Measurements from ENCODE around the gene SLC25A43.

Gene SLC25A43

GRCh38 chrX:119501511-119502148 is 102.5 kb downstream of the SLC25A43 start:
- TF ChIP-seq SPI1 (IDR thresholded peaks at IDR 0.05; ENCODE audit: borderline replicate concordance, low read depth) (no peak), REST (IDR thresholded peaks at IDR 0.05; ENCODE audit: insufficient replicate concordance, low read depth) (no peak), POLR2AphosphoS5 (IDR thresholded peaks at IDR 0.05; ENCODE audit: low read depth) (no peak), GABPA (IDR thresholded peaks at IDR 0.05; ENCODE audit: low read depth) (no peak)
- TF ChIP-seq, protein P1, sequence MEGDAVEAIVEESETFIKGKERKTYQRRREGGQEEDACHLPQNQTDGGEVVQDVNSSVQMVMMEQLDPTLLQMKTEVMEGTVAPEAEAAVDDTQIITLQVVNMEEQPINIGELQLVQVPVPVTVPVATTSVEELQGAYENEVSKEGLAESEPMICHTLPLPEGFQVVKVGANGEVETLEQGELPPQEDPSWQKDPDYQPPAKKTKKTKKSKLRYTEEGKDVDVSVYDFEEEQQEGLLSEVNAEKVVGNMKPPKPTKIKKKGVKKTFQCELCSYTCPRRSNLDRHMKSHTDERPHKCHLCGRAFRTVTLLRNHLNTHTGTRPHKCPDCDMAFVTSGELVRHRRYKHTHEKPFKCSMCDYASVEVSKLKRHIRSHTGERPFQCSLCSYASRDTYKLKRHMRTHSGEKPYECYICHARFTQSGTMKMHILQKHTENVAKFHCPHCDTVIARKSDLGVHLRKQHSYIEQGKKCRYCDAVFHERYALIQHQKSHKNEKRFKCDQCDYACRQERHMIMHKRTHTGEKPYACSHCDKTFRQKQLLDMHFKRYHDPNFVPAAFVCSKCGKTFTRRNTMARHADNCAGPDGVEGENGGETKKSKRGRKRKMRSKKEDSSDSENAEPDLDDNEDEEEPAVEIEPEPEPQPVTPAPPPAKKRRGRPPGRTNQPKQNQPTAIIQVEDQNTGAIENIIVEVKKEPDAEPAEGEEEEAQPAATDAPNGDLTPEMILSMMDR (IDR thresholded peaks at IDR 0.05; ENCODE audit: insufficient read depth, low read length) = no peak
- Histone ChIP-seq H3K4me3 (replicated peaks; ENCODE audit: insufficient read depth, low read length) (no peak overlapping the region), H3K27ac (replicated peaks) (no peak overlapping the region; the same call in 1 of the 2 replicates), H3K27me3 (ENCODE audit: insufficient read depth, poor library complexity, severe bottlenecking) (no peaks in the 10 kb centered on the region)
- no peak for DNase-seq (ENCODE audit: low read depth in 1 of 2, low spot score in 1 of 2)

GRCh38 chrX:119502727-119503483 is 103.8 kb downstream of the SLC25A43 start:
- TF ChIP-seq SPI1 (IDR thresholded peaks at IDR 0.05; ENCODE audit: borderline replicate concordance, low read depth) = no peak
- TF ChIP-seq, protein P1 (IDR thresholded peaks at IDR 0.05; ENCODE audit: insufficient read depth, low read length) = no peak
- TF ChIP-seq GABPA (IDR thresholded peaks at IDR 0.05; ENCODE audit: low read depth) = no peak
- no peak for TF ChIP-seq POLR2AphosphoS5 (IDR thresholded peaks at IDR 0.05; ENCODE audit: low read depth)
- TF ChIP-seq REST (IDR thresholded peaks at IDR 0.05; ENCODE audit: insufficient replicate concordance, low read depth) = no peak
- Histone ChIP-seq H3K27me3 (ENCODE audit: insufficient read depth, poor library complexity, severe bottlenecking) (no peaks in the 10 kb centered on the region), H3K27ac (replicated peaks) (no peak overlapping the region), H3K4me3 (replicated peaks; ENCODE audit: insufficient read depth, low read length) (no peak overlapping the region)
- no peak for DNase-seq (ENCODE audit: low read depth in 1 of 2, low spot score in 1 of 2)

GRCh38 chrX:119503484-119503861 is 104.3 kb downstream of the SLC25A43 start:
- no peak for TF ChIP-seq REST (IDR thresholded peaks at IDR 0.05; ENCODE audit: insufficient replicate concordance, low read depth)
- TF ChIP-seq SPI1 (IDR thresholded peaks at IDR 0.05; ENCODE audit: borderline replicate concordance, low read depth) = no peak
- TF ChIP-seq, protein P1 (IDR thresholded peaks at IDR 0.05; ENCODE audit: insufficient read depth, low read length) = no peak
- no peak for TF ChIP-seq GABPA (IDR thresholded peaks at IDR 0.05; ENCODE audit: low read depth)
- TF ChIP-seq POLR2AphosphoS5 (IDR thresholded peaks at IDR 0.05; ENCODE audit: low read depth) = no peak
- H3K27ac ChIP-seq (replicated peaks) = no peak overlapping the region
- no peak for DNase-seq (ENCODE audit: low read depth in 1 of 2, low spot score in 1 of 2)

More at GRCh38 chrX:119503484-119503861, 104.3 kb downstream of the SLC25A43 start:
- H3K27me3 ChIP-seq (ENCODE audit: insufficient read depth, poor library complexity, severe bottlenecking) = no peaks in the 10 kb centered on the region
- no peak overlapping the region for H3K4me3 ChIP-seq (replicated peaks; ENCODE audit: insufficient read depth, low read length)
